ENCODE data around the gene FGF12. TPM values are rescaled to one million over a fixed set of nuclear protein-coding genes. Genes with fewer than 3 reads are reported as not detected.

Gene FGF12
- total RNA-seq, 1 experiment from 2014 or later: 0.07 TPM

DNA sequence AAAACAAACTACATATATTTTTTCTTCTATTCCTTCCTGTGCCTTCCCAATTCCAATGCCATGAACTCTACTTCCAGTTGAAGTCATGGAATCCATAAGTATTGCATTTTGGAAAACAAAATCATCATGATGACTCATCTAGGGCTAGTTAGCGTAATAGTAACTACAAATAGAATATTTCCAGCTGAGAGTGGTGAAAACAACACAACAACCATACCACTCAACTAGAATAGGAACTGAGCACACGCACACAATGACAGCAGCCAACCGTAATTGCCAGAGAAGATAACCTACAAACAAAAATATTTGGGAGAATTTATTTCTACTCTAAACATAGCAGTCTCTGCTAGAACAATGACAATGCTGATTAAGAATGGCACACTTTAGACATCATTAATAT, 225.9 kb downstream of the FGF12 start:
- Histone ChIP-seq H3K9ac (ENCODE audit: low read length) (no peak overlapping the region), H3K9me3 (ENCODE audit: control insufficient read depth in 1 of 2, insufficient read depth in 1 of 2, low read depth in 1 of 2, low read length in 2 of 2) (no peaks in the 10 kb centered on the region), H3K4me2 (ENCODE audit: low read length) (no peak overlapping the region), H2AFZ (ENCODE audit: low read depth, low read length, poor library complexity, severe bottlenecking) (no peak overlapping the region), H3K79me2 (ENCODE audit: insufficient read depth, low read length) (no peaks in the 10 kb centered on the region), H3K27ac (ENCODE audit: low read depth, low read length) (no peak overlapping the region), H3K4me1 (ENCODE audit: control insufficient read depth in 1 of 2, insufficient read depth in 2 of 2, low read length in 2 of 2) (no peaks in the 10 kb centered on the region), H3K27me3 (ENCODE audit: insufficient read depth, low read length) (peaks cover 36% of the 10 kb centered on the region; the same call in 1 of the 2 replicates), H3K4me3 (replicated peaks in 1 of 2; ENCODE audit: low read depth in 1 of 2, low read length in 2 of 2) (no peak overlapping the region), H3K9me2 (ENCODE audit: insufficient read depth) (no peaks in the 10 kb centered on the region), H3K36me3 (ENCODE audit: control insufficient read depth in 1 of 2, insufficient read depth in 2 of 2, low read length in 2 of 2) (no peaks in the 10 kb centered on the region), H4K20me1 (ENCODE audit: insufficient read depth) (no peaks in the 10 kb centered on the region)
- ATAC-seq (no peak), DNase-seq (ENCODE audit: low read depth, low spot score) (no peak)
- TF ChIP-seq ELF1 (IDR thresholded peaks at IDR 0.05; ENCODE audit: borderline replicate concordance, low read depth): no peak
- TF ChIP-seq CEBPB (IDR thresholded peaks at IDR 0.05; ENCODE audit: low read depth): no peak
- no peak for TF ChIP-seq EZH2 (IDR thresholded peaks at IDR 0.05)
- TF ChIP-seq POLR2AphosphoS5 (IDR thresholded peaks at IDR 0.05; ENCODE audit: low read depth, low read length): no peak
- no peak for TF ChIP-seq ZFX (IDR thresholded peaks at IDR 0.05)
- TF ChIP-seq, protein P1, sequence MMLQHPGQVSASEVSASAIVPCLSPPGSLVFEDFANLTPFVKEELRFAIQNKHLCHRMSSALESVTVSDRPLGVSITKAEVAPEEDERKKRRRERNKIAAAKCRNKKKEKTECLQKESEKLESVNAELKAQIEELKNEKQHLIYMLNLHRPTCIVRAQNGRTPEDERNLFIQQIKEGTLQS (IDR thresholded peaks at IDR 0.05): no peak
- no peak for TF ChIP-seq YY1 (IDR thresholded peaks at IDR 0.05; ENCODE audit: extremely low read depth, insufficient replicate concordance, low read depth, low read length)
- TF ChIP-seq ZNF274 (IDR thresholded peaks at IDR 0.05; ENCODE audit: low read depth, low read length): no peak
- TF ChIP-seq SP1 (IDR thresholded peaks at IDR 0.05; ENCODE audit: low read depth): no peak
- ChIA-PET POLR2A (no interaction called here), CTCF (no interaction called here), RAD21 (ENCODE audit: low non-redundant PET in 1 of 2, low total read pairs in 2 of 2, uncharacterized antibody in 2 of 2, unreplicated experiment in 2 of 2) (no interaction called here)
- intact Hi-C loops (cut with micrococcal nuclease): no loop called here
- BruUV-seq (replicated peaks): no TSS peak

DNA sequence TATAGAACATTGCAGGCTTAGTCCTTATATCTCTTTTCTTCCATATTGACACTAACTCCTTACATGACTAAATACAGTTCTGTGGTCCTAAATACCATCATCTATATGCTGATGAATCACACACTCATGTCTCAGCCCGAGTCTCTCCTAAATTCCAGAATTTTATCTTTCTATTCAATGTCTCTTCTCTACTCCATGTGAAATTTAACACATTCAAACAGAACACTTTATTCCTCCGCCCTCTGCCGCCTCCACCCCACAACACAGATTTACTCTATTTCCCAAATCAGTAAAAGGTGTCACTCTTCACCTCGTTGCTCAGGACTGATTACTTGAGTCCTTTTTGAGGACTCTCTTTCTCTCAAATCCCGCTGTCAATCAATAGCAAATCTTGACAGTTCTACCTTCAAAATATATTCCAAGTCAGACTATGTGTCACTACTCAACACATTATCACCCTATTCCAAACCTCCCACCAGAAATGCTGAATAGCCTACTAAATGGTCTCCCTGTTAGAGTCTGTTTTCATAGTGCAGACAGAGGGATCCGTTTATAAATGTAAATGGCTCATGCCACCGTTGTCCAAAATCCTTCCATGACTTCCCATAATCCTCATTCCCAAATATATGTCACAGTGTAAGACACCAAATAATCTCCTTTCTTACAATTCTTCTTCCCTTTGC, 230.3 kb downstream of the FGF12 start:
- intact Hi-C loops (cut with micrococcal nuclease): no loop called here
- H3K36me3 ChIP-seq (ENCODE audit: control insufficient read depth in 1 of 2, insufficient read depth in 2 of 2, low read length in 2 of 2): no peaks in the 10 kb centered on the region
- no peaks in the 10 kb centered on the region for H3K79me2 ChIP-seq (ENCODE audit: insufficient read depth, low read length)
- H4K20me1 ChIP-seq (ENCODE audit: insufficient read depth): no peaks in the 10 kb centered on the region
- no peak overlapping the region for H3K4me3 ChIP-seq (replicated peaks in 1 of 2; ENCODE audit: low read depth in 1 of 2, low read length in 2 of 2)
- no peak for DNase-seq (ENCODE audit: low read depth, low spot score)
- no peak for ATAC-seq
- H3K4me2 ChIP-seq (ENCODE audit: low read length): no peak overlapping the region
- no peaks in the 10 kb centered on the region for H3K4me1 ChIP-seq (ENCODE audit: control insufficient read depth in 1 of 2, insufficient read depth in 2 of 2, low read length in 2 of 2)
- no peaks in the 10 kb centered on the region for H3K9me3 ChIP-seq (ENCODE audit: control insufficient read depth in 1 of 2, insufficient read depth in 1 of 2, low read depth in 1 of 2, low read length in 2 of 2)
- H3K9ac ChIP-seq (ENCODE audit: low read length): no peak overlapping the region
- H3K27ac ChIP-seq (ENCODE audit: low read depth, low read length): no peak overlapping the region
- H2AFZ ChIP-seq (ENCODE audit: low read depth, low read length, poor library complexity, severe bottlenecking): no peak overlapping the region
- H3K9me2 ChIP-seq (ENCODE audit: insufficient read depth): no peaks in the 10 kb centered on the region
- POLR2A ChIA-PET: no interaction called here
- TF ChIP-seq ELF1 (IDR thresholded peaks at IDR 0.05; ENCODE audit: borderline replicate concordance, low read depth) (no peak), SP1 (IDR thresholded peaks at IDR 0.05; ENCODE audit: low read depth) (no peak), POLR2A (IDR thresholded peaks at IDR 0.05; ENCODE audit: borderline replicate concordance, extremely low read depth, insufficient read depth, insufficient read length) (no peak), SIN3A (IDR thresholded peaks at IDR 0.05; ENCODE audit: low read depth) (no peak), EZH2phosphoT487 (IDR thresholded peaks at IDR 0.05; ENCODE audit: borderline replicate concordance) (no peak), SRF (IDR thresholded peaks at IDR 0.05; ENCODE audit: low read depth) (no peak), ZFX (IDR thresholded peaks at IDR 0.05) (no peak), EZH2 (IDR thresholded peaks at IDR 0.05) (no peak), FOSL1 (IDR thresholded peaks at IDR 0.05; ENCODE audit: low read depth) (no peak), POLR2AphosphoS5 (IDR thresholded peaks at IDR 0.05; ENCODE audit: low read depth, low read length) (no peak), YY1 (IDR thresholded peaks at IDR 0.05; ENCODE audit: extremely low read depth, insufficient replicate concordance, low read depth, low read length) (no peak)
- BruUV-seq (replicated peaks): no TSS peak
- RAD21 ChIA-PET (ENCODE audit: low non-redundant PET in 1 of 2, low total read pairs in 2 of 2, uncharacterized antibody in 2 of 2, unreplicated experiment in 2 of 2): no interaction called here
- H3K27me3 ChIP-seq (ENCODE audit: insufficient read depth, low read length): peaks cover 18% of the 10 kb centered on the region; the same call in 1 of the 2 replicates
- CTCF ChIA-PET: no interaction called here
